Measurements from ENCODE around the gene RPP30.

The RPP30 gene

DNA sequence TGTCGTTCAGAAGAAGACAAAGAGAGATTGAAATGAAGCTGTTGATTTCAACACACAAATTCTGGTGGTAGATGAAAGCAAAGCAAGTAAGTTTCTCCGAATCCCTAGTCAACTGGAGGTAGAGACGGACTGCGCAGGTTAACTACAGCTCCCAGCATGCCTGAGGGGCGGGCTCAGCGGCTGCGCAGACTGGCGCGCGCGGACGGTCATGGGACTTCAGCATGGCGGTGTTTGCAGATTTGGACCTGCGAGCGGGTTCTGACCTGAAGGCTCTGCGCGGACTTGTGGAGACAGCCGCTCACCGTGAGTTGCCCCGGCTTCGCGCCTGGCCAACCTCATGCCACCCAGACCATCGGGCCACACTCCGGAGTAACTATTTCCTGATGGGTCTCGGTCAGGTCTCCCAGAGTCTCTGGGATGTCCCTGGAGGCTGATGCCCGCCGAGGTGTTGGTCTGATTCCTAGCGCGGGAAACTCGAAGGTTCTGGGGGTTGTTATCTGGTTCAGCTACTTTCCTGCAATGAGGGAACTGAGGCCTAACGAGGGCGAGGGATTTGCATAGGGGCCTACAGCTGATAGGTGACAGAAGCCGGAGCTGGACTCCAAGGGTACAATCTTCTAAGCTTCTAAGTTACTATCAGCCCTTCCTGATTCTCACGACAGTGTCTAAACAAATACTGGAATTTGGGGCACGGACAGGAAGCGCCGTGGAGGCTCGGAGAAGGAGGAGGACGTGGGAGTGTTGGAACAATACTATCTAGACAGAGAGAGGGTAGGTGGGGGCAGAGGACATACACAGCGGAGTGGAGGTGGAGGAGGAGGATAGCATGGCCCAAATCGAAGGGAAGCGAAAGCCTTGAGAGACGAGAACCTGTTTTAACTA is at the start of gene RPP30:
RPP30 (plus strand) TSS at position 209 of the 882 bp plus-strand sequence; CDS start at position 222, 13 bp downstream.
- DNase-seq (ENCODE audit: low read depth in 1 of 2, low spot score in 1 of 2): peak; percentile 62 to 72

DNA sequence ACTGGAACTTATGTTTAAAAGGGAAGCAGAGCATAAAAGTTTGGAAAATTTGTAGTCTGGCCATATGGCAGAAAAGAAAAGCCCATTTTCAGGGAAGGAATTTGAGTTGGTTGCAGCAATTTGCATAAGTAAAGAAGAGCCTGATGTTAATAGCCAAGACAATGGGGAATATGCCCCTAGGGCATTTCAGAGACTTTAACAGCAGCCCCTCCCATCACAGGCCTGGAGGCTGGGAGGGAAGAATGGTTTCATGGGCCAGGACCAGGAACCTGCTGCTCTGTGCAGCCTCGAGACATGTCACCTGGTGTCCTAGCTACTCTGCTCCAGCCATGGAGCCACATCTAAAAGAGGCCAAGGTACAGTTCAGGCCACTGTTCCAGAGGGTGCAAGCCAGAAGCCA is 49.3 kb upstream of the RPP30 start:
- DNase-seq (ENCODE audit: low read depth in 1 of 2, low spot score in 1 of 2): no peak

DNA sequence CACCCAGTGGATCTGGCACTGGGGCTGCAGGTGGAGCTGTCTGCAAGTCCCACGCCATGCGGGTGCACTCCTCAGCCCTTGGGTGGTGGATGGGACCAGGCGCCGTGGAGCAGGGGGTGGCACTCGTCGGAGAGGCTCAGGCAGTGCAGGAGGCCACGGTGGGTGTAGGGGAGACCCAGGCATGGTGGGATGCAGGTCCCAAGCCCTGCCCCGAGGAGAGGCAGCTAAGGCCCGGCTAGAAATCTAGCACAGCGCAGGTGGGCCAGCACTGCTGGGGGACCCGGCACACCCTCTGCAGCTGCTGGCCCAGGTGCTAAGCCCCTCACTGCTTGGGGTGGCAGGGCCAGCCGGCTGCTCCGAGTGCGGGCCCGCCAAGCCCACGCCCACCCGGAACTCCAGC is 39.7 kb upstream of the RPP30 start:
- DNase-seq (ENCODE audit: low read depth in 1 of 2, low spot score in 1 of 2): no peak

DNA sequence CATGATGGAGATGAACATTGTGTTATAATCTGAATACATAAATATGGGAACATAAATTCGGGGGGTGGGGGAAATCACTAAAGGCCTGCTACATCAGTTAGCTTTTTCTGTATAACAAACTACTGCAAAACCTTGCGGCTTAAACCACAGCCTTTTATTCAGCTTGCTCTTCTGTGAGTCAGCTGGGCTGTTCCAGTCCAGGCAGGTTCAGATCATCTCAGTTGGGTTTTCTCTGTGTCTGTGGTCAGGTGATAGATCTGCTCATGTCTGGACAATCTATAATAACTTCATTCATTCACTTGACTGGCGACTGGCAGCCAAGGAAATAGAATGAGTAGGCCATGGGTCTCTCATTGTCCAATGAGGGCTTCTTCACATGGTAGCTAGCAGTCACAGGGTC is 37.4 kb upstream of the RPP30 start:
- DNase-seq (ENCODE audit: low read depth in 1 of 2, low spot score in 1 of 2): no peak

DNA sequence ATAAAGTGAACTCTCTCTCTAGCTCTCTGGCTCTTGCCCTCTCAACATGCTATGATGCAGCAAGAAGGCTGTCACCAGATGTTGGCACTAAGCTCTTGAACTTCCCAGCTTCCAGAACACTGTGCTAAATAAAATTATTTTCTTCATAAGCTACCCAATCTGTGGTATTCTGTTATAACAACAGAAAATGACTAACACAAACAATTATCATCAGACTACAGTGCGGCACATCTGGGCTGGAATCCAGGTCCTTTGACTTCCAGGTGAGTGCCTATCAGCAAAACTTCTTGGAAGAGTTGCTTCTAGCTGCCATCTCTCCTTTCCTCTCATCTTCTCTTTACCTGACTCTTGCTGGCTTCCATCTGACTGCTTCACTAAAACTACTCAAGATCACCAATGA is 34.3 kb upstream of the RPP30 start:
- no peak for DNase-seq (ENCODE audit: low read depth in 1 of 2, low spot score in 1 of 2)

DNA sequence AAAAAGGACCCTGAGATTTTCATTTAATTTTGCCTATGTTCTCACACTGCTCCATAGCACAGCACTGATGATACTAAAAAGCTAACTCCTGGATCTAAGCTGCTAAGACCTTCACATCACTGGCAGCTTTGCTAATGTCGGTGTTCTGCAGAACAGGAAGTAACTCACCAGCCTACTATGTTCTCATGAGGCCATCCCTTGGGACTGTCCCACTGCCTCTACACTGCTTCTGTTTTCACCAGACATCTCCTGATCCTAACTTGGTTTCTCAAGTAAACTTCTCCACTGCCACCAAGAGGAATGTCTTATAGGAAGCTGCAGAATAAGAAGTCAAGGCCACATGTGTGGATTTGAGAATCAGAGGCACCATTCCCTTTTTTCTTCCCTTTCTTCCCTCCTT is 29.0 kb upstream of the RPP30 start:
- DNase-seq (ENCODE audit: low read depth in 1 of 2, low spot score in 1 of 2): no peak

DNA sequence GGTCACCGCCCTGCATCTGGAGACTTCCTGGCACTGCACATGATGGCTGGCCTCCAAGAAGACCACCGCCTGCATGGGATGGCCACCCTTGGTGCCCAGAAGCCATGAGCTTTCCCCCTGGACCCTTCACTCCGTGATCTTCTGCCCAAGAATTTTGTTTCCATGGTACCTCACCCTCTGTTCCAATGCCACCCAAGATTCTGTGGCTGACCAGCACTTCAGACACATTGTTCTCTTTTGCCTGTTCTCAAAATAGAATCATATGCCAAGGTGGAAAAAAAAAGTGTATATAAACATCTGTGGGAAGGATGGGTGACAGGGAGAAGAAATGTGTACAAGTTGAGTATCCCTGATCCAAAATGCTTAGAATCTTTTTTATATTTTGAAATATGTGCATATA is 26.0 kb upstream of the RPP30 start:
- no peak for DNase-seq (ENCODE audit: low read depth in 1 of 2, low spot score in 1 of 2)

DNA sequence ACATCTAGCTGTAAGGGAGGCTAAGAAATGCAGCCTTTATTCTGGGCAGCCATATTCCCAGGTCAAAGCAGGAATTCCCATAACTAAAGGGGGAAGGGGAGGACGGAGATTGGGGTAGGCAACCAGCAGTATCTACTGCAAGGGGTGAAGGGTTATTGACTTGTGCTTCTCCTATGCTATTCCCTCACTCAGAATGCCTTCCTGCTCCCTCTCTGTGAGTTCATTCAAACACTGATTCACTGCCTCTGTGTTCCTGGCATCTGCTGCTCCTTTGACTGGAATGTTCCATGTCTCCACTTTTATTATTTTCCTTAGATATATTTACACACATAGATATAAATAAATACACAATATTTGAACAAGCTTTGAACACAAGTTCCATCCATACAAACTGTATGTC is 25.0 kb upstream of the RPP30 start:
- no peak for DNase-seq (ENCODE audit: low read depth in 1 of 2, low spot score in 1 of 2)

DNA sequence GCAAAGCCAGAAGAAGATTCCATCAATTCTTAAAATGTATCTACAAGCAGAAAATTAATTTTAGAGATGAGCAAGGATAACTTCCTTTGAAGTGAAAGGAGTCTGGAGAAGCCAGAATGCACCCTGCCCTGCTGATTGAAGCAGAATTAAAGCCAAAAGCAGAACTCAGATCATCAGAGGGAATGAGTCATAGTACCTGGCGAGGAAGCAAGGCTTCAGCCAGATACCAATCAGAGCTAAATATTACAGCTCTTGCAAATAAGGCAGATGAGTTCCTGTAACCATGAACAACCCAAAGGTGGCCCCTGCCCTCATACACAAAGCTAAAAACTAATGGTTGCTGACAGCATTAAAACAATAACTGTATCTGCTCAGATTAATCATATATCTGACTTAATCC is 24.3 kb upstream of the RPP30 start:
- no peak for DNase-seq (ENCODE audit: low read depth in 1 of 2, low spot score in 1 of 2)

DNA sequence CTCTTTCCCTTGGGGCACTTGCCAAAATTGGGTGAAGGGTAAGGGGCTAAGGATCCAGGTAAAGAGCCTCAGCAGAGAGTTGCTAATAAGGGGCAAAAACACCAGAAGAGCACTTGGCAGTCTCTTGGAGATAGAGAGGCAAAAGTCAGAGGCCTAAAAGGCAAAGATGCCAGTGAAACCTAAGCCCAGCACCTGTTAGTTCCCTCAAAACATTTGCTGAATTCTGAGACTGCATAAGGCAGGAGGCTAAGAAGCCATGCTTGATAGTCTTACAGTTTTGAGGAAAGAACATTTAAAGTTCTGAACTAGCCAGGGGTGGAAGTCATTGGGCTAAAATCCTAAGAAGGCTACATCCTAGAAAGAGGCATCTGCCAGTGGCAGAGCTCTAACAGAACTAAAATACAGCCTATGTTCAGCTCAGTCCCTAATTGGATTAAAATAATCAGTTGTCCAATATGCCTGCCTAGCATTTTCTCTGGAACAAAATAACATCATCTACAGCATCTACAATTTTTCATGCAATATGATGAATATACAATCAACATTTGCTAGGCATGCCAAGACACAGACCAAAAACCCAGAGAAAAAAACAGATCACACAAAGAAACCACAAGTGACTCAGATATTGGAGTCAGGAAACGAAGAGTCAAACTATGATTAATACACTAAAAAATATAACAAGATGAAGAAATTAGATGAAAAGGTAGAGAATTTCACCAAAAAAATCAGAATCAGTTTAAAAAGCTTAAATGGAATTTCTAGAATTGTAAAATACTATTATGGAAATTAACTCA is 21.6 kb upstream of the RPP30 start:
- no peak for DNase-seq (ENCODE audit: low read depth in 1 of 2, low spot score in 1 of 2)

DNA sequence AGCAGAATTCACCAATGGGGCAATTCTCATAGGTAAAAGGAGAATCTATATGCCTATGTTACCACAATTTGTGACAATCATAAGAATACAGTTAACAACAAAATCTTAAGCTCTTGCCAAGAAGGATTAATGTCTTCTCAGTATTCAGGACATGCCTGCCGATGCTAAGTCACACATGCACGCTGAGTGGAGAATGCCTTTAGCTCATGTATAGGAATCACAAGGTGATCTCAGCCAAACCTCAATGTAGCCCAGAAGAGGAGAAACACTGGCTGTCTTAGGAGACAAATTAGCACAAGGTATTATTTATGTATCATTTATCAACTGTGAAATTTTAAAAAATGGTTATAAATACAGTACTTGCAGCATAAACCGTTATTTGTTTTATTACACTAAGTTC is 16.6 kb upstream of the RPP30 start:
- no peak for DNase-seq (ENCODE audit: low read depth in 1 of 2, low spot score in 1 of 2)

DNA sequence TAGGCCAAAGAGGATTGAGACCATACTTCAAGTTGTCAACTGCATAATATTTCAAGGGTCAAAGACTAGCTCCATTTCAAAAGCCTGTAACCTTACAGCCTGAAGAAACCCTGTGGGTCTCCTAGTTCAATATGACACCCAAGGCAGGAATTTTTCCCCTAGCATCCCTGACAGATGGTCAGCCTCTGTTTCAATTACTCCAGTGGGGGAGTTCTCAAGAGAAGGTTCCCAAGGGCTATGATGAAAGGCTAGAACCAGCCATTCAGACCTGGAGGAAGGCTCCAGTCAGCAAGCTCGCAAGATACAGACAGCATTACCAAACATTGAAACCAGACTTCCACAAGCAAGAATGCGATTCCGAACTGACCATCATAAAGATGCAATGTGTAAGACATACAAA is 15.5 kb upstream of the RPP30 start:
- no peak for DNase-seq (ENCODE audit: low read depth in 1 of 2, low spot score in 1 of 2)

DNA sequence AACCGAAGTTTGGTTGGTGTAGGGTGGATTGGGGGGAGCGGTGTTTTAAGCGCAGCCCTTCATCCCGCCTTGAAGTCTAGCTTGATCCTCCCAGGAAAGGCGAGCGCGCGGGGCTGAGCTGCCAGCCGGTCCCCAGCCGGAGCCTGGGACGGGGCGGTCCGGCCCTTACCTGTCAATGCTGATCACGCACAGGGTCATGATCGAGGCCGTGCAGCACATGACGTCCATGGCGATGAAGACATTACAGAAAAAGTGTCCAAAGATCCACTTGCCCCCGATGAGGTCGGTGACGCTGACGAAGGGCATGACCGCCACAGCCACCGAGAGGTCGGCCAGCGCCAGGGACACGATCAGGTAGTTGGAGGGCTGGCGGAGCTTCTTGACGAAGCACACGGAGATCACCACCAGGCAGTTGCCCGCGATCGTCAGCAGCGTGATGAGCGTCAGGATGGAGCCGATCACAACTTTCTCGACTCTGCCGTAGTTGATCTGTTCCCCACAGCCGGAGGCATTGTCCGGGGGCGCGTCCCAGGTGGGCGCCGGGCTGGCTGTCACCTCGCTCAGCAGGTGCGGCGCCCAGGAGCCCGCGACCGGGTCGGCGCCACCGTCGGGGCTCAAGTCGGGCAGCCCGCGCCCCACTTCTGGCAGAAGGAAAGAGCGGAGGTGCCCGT is 14.7 kb upstream of the RPP30 start:
- DNase-seq (ENCODE audit: low read depth in 1 of 2, low spot score in 1 of 2): no peak

DNA sequence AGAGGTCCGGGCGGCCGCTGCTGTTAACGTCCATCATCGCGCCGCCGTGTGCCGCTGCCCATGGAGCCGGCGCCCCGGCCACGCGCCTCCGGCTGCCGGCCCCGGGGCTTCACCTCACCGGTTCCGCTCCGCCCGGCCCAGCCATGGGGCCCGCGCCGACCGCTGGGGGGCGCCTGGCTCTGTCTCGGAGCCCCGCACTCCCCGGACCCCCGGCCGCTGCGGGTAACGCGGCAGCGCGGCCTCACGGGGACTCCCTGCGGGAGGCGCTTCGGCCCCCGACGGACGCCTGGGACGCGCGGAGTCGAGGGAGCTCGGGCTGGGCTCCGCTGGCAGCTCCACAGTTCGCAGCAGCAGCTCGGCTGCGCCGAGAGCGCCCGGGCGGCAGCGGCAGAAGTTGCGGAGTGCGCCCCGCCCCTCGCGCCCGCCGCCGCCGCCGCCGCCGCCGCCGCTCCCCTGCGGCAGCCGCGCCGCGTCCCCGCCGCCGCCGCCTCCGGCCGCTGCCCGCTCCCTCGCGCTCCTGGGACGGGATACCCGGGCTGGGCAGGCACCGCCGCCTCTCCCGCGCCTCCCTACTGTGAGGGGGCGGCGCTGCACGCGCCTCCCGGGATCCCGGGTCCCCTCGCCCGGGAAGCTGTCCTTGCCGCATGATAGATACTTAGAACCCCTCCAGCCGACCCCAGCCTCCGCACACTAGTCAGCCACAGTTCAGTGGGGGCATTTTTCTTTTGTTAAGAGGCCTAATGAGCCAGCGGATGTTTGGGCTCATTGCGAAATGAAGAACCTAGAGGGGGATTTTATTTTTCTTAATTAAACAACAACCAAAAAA is 13.9 kb upstream of the RPP30 start, which contains the start of gene HTR7:
HTR7 (minus strand) TSS at position 405 of the 826 bp plus-strand sequence; CDS start at position 37, 368 bp downstream.
- peak; percentile 23 to 52 for DNase-seq (ENCODE audit: low read depth in 1 of 2, low spot score in 1 of 2)

DNA sequence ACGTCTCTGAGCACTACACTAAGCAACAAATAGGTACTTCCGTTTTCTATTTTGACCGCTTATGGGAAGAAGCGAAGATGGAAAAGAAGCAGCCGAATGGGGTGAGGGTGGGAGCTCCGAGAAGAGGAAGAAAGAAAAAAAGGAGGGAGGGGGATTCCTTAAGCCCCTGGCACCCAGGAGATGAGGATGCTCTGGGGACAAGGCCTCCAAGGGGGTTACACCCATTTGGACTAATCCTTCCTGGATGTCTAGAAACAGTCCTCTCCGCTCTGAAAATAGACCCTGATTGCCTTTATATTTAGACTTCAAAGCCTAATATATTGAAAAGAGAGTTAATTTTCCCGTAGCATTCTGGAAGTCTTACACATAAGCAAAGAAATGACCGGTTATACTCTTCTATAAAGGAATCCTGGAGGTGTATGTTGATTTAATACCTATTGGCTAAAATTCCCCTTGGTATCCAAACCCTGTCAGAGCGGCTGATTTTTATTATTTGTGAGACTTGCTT is 13.3 kb upstream of the RPP30 start:
- DNase-seq (ENCODE audit: low read depth in 1 of 2, low spot score in 1 of 2): no peak

DNA sequence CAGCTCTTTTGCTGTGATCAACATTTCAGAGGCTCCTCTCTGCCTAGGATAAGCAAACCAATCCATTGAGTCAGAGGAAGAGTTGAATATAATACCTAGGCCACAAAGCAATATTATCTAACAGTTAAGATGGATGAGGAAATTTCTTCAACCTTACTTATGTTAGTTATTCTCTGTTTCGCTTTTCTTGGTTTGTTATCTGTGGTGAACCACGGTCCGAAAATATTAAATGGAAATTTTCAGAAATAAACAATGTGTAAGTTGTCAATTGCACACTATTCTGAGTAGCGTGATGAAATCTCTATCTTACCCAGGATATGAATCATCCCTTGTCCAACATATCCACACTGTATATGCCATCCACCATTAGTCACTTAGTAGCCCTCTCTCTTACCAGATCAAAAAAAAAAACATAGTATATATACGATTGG is 12.4 kb upstream of the RPP30 start:
- no peak for DNase-seq (ENCODE audit: low read depth in 1 of 2, low spot score in 1 of 2)

DNA sequence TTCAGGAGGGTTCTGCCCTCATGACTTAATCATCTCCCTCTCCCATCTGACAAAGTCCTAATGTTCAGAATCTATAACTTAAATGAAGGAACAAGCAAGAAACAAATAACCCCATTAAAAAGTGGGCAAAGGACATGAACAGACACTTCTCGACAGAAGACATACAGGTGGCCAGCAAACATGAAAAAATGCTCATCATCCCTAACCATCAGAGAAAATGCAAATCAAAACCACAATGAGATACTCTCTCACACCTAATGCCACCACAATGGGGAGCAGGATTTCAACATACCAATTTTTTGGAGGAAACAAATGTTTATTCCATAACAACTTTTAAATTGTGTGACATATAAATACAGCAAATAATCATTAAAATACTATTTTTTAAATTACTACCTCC is 11.0 kb upstream of the RPP30 start:
- DNase-seq (ENCODE audit: low read depth in 1 of 2, low spot score in 1 of 2): no peak

DNA sequence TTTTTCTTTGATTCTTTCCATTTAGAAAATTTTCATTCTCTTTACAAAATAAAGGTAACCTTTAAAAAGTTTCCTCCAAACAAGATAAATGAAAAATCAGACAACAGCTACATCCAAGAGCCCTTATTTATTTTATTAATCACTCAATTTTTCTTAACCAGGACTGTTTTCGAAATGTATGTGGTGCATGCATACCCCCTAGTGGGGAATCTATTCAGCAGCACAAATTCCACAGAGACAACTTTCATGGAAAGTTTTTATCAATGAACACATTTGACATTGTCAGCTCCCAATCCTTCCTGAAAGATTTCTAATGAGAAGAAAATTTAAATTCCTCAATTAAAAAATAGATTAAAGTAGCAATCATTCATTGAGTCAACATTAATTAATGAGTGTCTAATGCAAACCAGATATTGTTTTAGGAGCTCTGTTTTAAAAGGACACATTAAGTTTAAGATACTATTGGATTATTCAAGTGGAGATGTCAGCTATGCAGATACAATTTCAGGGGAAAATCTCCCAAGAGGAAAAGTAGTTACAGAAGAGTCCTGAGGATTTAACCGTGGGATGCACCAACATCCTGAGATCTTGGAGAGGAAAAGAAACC is 8.8 kb upstream of the RPP30 start:
- DNase-seq (ENCODE audit: low read depth in 1 of 2, low spot score in 1 of 2): no peak

DNA sequence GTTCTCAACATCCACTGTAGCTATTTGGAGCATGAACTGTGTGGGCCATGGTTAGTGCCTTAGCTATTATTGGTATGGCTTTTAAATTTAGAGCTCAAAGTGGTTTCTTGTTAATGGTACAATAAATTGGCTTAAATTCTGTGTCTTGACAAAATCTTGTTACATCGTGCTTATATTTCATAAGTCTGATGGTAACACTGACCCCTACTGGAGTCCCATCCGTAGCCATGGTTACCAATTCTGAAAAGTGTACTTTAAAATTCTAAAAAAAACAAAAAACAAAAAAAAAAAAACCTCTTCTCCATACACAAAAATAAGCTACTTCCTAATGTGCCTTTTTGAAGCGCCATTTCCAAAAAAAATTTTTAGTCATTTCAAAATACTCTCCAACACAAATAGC is 6.4 kb upstream of the RPP30 start:
- DNase-seq (ENCODE audit: low read depth in 1 of 2, low spot score in 1 of 2): no peak

DNA sequence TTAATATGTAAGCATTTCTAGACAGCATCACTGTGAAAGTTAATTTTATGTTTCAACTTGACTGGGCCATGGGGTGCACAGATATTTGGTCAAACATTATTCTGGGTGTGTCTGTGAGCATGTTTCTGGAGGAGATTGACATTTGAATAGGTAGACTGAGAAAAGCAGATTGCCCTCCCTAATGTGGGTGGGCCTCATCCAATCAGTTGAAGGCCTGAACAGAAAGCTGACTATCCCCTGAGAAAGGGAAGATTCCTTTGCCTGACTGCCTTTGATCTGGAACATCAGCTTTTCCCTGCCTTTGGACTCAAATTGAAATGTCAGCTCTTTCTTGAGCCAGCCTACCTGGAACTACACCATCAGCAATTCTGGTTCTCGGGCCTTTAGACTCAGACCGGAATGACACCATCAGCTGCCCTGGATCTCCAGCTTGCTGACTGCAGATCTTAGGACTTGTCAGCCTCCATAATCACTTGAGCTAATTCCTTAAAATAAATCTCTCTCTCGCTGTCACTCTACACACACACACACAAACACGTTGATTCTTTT is 5.7 kb upstream of the RPP30 start:
- no peak for DNase-seq (ENCODE audit: low read depth in 1 of 2, low spot score in 1 of 2)

Data from activated T-helper 1 cell treated with anti-CD3 and anti-CD28 coated beads, Interleukin-2, amount 50 U/mL, for 16 hours (primary cell).